Mononuclear cell (primary cell): ENCODE results near the gene ENG. TPM values are rescaled to one million over a fixed set of nuclear protein-coding genes. Genes with fewer than 3 reads are reported as not detected.

Experiments used
- total RNA-seq: library from RNA; depleted of rRNA; stranded (reverse); fragments of >200 nt; gene quantifications from one replicate; pipeline ENCODE4 v1.2.3, GENCODE V29; 2012

Gene ENG
- total RNA-seq, 1 donor = 3.8 TPM

Other genes with a start within 250 kb of the ENG start
- 2.0 TPM for gene STXBP1, start 242.4 kb downstream of the ENG start, total RNA-seq
- gene CFAP157, start 147.7 kb downstream of the ENG start, total RNA-seq = not detected
- gene PTRH1, start 139.0 kb downstream of the ENG start, total RNA-seq = 1.7 TPM
- gene TTC16, start 138.6 kb downstream of the ENG start, total RNA-seq = 1.9 TPM
- 13.4 TPM for gene TOR2A, start 119.4 kb downstream of the ENG start, total RNA-seq
- 12.6 TPM for gene SH2D3C, start 76.0 kb downstream of the ENG start, total RNA-seq
- 77.8 TPM for gene CDK9, start 68.6 kb downstream of the ENG start, total RNA-seq
- 44.4 TPM for gene FPGS, start 51.8 kb downstream of the ENG start, total RNA-seq
- 3.7 TPM for gene AK1, start 23.0 kb upstream of the ENG start, total RNA-seq
- gene ST6GALNAC6, start 44.9 kb upstream of the ENG start, total RNA-seq = 35.8 TPM
- 22.7 TPM for gene ST6GALNAC4, start 62.4 kb upstream of the ENG start, total RNA-seq
- gene PIP5KL1, start 76.1 kb upstream of the ENG start, total RNA-seq = 0.42 TPM
- gene DPM2, start 83.2 kb upstream of the ENG start, total RNA-seq = 12.7 TPM
- 49.1 TPM for gene EEIG1, start 126.3 kb upstream of the ENG start, total RNA-seq
- 14.0 TPM for gene NAIF1, start 212.7 kb upstream of the ENG start, total RNA-seq
- 30.6 TPM for gene SLC25A25, start 213.6 kb upstream of the ENG start, total RNA-seq